Sigmoid colon (tissue), 7 donors: ENCODE data around the gene SPTBN4. TPM values are rescaled to one million over a fixed set of nuclear protein-coding genes. Genes with fewer than 3 reads are reported as not detected.
A peak's percentile ranks its signal among the peaks of the same experiment; 100 is the strongest.
"Not testable (repeated sequence)": the region's sequence is repeated elsewhere in the genome, so short reads cannot be mapped to it uniquely, and the experiment has no call there.

Experiments used
- DNase-seq: peaks from one replicate; pipeline ENCODE4 v3.0.0-alpha.2; 2019
- H3K27ac ChIP-seq, 4 donors: fragments of 200-600 bp; sonication (generic); one replicate each; pipeline ENCODE4 v1.5.1; 2016 to 2019; ENCODE audit warnings: mild to moderate bottlenecking in 1 of 4
- H3K27me3 ChIP-seq, 3 donors: fragments of 200-600 bp; sonication (generic); one replicate each; pipeline ENCODE4 v1.5.1; 2019; ENCODE audit warnings: mild to moderate bottlenecking in 1 of 3
- H3K36me3 ChIP-seq, 4 donors: fragments of 200-600 bp; sonication (generic); one replicate each; pipeline ENCODE4 v1.5.1; 2016 to 2019
- H3K4me1 ChIP-seq, 4 donors: fragments of 200-600 bp; sonication (generic); one replicate each; pipeline ENCODE4 v1.5.1; 2017 to 2019
- H3K4me3 ChIP-seq, 4 donors: fragments of 200-600 bp; sonication (generic); one replicate each; pipeline ENCODE4 v1.5.1; 2017 to 2019; ENCODE audit warnings: mild to moderate bottlenecking in 2 of 4, moderate library complexity in 1 of 4
- H3K9me3 ChIP-seq, 4 donors: fragments of 200-600 bp in 3 of 4; sonication (generic) in 3 of 4; one replicate each; pipeline versions ENCODE4 v1.5.1 to v1.6.1; 2013 to 2019
- CTCF ChIP-seq, 4 experiments: fragments of 450-650 bp in 3 of 4; fragments of 200-600 bp in 1 of 4; IDR thresholded peaks; one replicate each; pipeline ENCODE4 v1.5.1; 2016 to 2019; ENCODE audit warnings: antibody characterized with exemption in 4 of 4, mild to moderate bottlenecking in 3 of 4, moderate library complexity in 2 of 4
- EP300 ChIP-seq, 4 donors: sonication (generic); formaldehyde crosslinking; IDR thresholded peaks; one replicate each; pipeline ENCODE4 v1.6.1; 2017; ENCODE audit warnings: antibody characterized with exemption in 4 of 4
- POLR2A ChIP-seq, 2 donors: fragments of 450-650 bp; IDR thresholded peaks; one replicate each; pipeline ENCODE4 v1.6.1; 2016; ENCODE audit warnings: antibody characterized with exemption in 2 of 2, mild to moderate bottlenecking in 2 of 2, moderate library complexity in 2 of 2
- POLR2AphosphoS5 ChIP-seq, 4 donors: sonication (generic); formaldehyde crosslinking; IDR thresholded peaks; one replicate each; pipeline ENCODE4 v1.6.1; 2017; ENCODE audit warnings: antibody characterized with exemption in 4 of 4
- WGBS, 2 donors: extraction: QIAGEN DNeasy Blood & Tissue Kit; methylation state at CpG; one replicate each; pipeline ENCODE4 v1.1.7; 2013; 5-methylcytosine and 5-hydroxymethylcytosine counted together
- intact Hi-C: fragments of 100-400 bp; cut with DNase I; formaldehyde crosslinking; loops from one replicate; pipeline ENCODE4 v1.15.1; 2023
- polyA plus RNA-seq, 3 donors: library from polyadenylated mRNA; stranded (reverse); fragments of 200-250 nt; gene quantifications; one replicate each; pipeline ENCODE4 v1.2.3, GENCODE V29; 2013
- total RNA-seq, 4 donors: library from RNA; depleted of rRNA; stranded (reverse); fragments of >200 nt; gene quantifications; one replicate each; pipeline ENCODE4 v1.1.0, GENCODE V29; 2016
- donor health status: healthy with polysubstance abuse.
- donor health status: Bipolar disorder and iron deficiency.
- donor health status: healthy.

Gene SPTBN4
- total and polyA plus RNA-seq, 7 donors, result 0.23 to 5.0 (median 1.8) TPM; not detected in 1

DNA sequence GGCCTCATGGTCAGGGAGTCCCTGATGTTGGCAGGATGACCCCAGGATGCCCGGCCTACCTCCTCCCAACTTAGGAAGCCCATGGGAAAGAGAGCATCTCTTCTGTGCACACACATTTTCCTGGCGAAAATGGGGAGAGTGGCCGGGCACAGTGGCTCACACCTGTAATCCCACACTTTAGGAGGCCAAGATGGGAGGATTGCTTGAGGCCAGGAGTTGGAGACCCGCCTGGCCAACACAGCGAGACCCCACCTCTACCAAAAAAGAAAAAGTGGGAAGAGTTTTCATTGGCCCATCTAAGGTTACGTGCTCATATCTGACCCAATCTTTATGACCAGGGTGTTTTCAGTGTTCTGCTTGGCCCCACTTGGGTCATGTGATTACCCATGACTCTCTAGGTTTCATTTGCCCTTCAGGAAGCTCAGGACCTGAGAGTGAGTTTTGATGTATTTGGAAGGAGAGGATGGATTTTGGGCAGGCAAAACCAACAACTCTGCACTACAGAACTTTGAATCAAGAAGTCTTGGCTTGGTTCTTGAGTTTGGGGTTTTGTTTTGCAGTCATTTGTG, 76.3 kb downstream of the SPTBN4 start:
- intact Hi-C loops, result no loop called here
- Histone ChIP-seq H3K4me3 (no peak overlapping the region), H3K4me1 (no peaks in the 10 kb centered on the region), H3K27ac (no peak overlapping the region), H3K27me3 (no peaks in the 10 kb centered on the region), H3K36me3 (no peaks in the 10 kb centered on the region), H3K9me3 (peaks cover 0 to 3% (median 0%) of the 10 kb centered on the region in 4 donors)
- 92 to 95% methylated on average over 6 of the region's 6 CpGs for WGBS, 2 donors
- no peak for DNase-seq
- TF ChIP-seq CTCF (IDR thresholded peaks at IDR 0.05) (no peak), POLR2AphosphoS5 (IDR thresholded peaks at IDR 0.05) (no peak), EP300 (IDR thresholded peaks at IDR 0.05) (no peak), POLR2A (IDR thresholded peaks at IDR 0.05) (no peak)

- H3K27ac ChIP-seq, DNase-seq, H3K9me3 ChIP-seq, intact Hi-C loops, H3K4me1 ChIP-seq, H3K36me3 ChIP-seq, H3K4me3 ChIP-seq: not testable (repeated sequence)
- peaks cover 0 to 24% (median 5%) of the 10 kb centered on the region in 3 donors for H3K27me3 ChIP-seq
- WGBS, 2 donors, result 77 to 79% methylated on average over 3 of the region's 3 CpGs
Measured at GRCh38 chr19:40546153-40546841, 79.5 kb downstream of the SPTBN4 start.

DNA sequence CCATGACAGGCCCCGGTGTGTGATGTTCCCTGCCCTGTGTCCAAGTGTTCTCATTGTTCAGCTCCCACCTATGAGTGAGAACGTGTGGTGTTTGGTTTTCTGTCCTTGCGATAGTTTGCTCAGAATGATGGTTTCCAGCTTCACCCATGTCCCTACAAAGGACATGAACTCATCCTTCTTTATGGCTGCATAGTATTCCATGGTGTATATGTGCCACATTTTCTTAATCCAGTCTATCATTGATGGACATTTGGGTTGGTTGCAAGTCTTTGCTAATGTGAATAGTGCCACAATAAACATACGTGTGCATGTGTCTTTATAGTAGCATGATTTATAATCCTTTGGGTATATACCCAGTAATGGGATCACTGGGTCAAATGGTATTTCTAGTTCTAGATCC, 80.4 kb downstream of the SPTBN4 start:
- WGBS, 2 donors, result 75 to 78% methylated on average over 4 of the region's 4 CpGs
- H3K9me3 ChIP-seq, intact Hi-C loops, H3K4me1 ChIP-seq, H3K36me3 ChIP-seq, DNase-seq, H3K4me3 ChIP-seq, H3K27ac ChIP-seq: not testable (repeated sequence)
- H3K27me3 ChIP-seq, result peaks cover 0 to 30% (median 5%) of the 10 kb centered on the region in 3 donors

GRCh38 chr19:40547836-40548235, 81.0 kb downstream of the SPTBN4 start:
- Histone ChIP-seq H3K27me3 (peaks cover 0 to 33% (median 9%) of the 10 kb centered on the region in 3 donors), H3K4me1 (peaks cover 0 to 10% (median 4%) of the 10 kb centered on the region in 4 donors), H3K9me3 (peaks cover 0 to 3% (median 0%) of the 10 kb centered on the region in 4 donors), H3K27ac (no peak overlapping the region), H3K4me3 (no peak overlapping the region), H3K36me3 (no peaks in the 10 kb centered on the region)
- WGBS, 2 donors, result 89 to 90% methylated on average over 1 of the region's 1 CpG
- DNase-seq, result no peak
- intact Hi-C loops, result loop anchor here (2.0 kb wide), 1 partner anchor 51 kb away; no protein-coding TSS in a partner anchor
- TF ChIP-seq POLR2AphosphoS5 (IDR thresholded peaks at IDR 0.05) (no peak), EP300 (IDR thresholded peaks at IDR 0.05) (no peak), CTCF (IDR thresholded peaks at IDR 0.05) (no peak), POLR2A (IDR thresholded peaks at IDR 0.05) (no peak)

- H3K9me3 ChIP-seq, result peaks cover 0 to 3% (median 0%) of the 10 kb centered on the region in 4 donors
- no peak overlapping the region for H3K27ac ChIP-seq
- peaks cover 0 to 10% (median 4%) of the 10 kb centered on the region in 4 donors for H3K4me1 ChIP-seq
- DNase-seq, result peak; percentile 75
- no peaks in the 10 kb centered on the region for H3K36me3 ChIP-seq
- WGBS, 2 donors, result 6 to 7% methylated on average over 43 of the region's 43 CpGs
- H3K27me3 ChIP-seq, result peaks cover 3 to 46% (median 21%) of the 10 kb centered on the region in 3 donors
- TF ChIP-seq EP300 (IDR thresholded peaks at IDR 0.05), result no peak
- TF ChIP-seq POLR2A (IDR thresholded peaks at IDR 0.05), result no peak
- peak; percentile 7 to 42 (median 18) for TF ChIP-seq CTCF (IDR thresholded peaks at IDR 0.05)
- TF ChIP-seq POLR2AphosphoS5 (IDR thresholded peaks at IDR 0.05), result no peak
- H3K4me3 ChIP-seq, result no peak overlapping the region
- intact Hi-C loops, result loop anchor here (2.0 kb wide), 1 partner anchor 50 kb away; no protein-coding TSS in a partner anchor
Measured at GRCh38 chr19:40549007-40549708, 82.4 kb downstream of the SPTBN4 start.
